ENCODE measurements around the gene SMCR8. TPM values are rescaled to one million over a fixed set of nuclear protein-coding genes. Genes with fewer than 3 reads are reported as not detected.
"Not testable (repeated sequence)": the region's sequence is repeated elsewhere in the genome, so short reads cannot be mapped to it uniquely, and the experiment has no call there.

The SMCR8 gene
- total RNA-seq, 4 donors from 2014 or later = 3.6 to 16.2 (median 10.1) TPM

DNA sequence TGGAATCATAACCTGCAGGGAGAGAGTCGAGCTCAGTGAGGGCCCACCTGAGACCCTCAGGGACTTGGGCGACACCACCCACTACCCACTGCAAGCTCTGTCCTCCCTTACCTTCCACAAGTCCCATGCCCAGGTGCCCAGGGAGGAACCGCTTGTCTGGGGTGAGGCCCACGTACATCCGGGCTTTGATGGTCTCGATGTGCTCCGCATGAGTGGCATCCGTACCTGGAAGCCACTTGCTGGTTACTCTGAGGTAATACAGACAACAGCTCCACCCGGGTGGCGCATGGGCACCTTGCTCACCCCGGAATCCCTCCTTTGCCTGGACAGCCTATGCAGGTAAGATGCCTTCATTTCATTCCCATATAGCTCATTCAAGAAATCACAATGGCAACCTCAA, 29.8 kb upstream of the SMCR8 start:
- H3K4me1 ChIP-seq = no peaks in the 10 kb centered on the region
- TF ChIP-seq, protein P1, sequence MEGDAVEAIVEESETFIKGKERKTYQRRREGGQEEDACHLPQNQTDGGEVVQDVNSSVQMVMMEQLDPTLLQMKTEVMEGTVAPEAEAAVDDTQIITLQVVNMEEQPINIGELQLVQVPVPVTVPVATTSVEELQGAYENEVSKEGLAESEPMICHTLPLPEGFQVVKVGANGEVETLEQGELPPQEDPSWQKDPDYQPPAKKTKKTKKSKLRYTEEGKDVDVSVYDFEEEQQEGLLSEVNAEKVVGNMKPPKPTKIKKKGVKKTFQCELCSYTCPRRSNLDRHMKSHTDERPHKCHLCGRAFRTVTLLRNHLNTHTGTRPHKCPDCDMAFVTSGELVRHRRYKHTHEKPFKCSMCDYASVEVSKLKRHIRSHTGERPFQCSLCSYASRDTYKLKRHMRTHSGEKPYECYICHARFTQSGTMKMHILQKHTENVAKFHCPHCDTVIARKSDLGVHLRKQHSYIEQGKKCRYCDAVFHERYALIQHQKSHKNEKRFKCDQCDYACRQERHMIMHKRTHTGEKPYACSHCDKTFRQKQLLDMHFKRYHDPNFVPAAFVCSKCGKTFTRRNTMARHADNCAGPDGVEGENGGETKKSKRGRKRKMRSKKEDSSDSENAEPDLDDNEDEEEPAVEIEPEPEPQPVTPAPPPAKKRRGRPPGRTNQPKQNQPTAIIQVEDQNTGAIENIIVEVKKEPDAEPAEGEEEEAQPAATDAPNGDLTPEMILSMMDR (IDR thresholded peaks at IDR 0.05) = no peak
- no peak for TF ChIP-seq POLR2A (IDR thresholded peaks at IDR 0.05)
- no peak for DNase-seq
- intact Hi-C loops (cut with DNase I; ENCODE audit: low total_unique reads) = no loop called here
- no peaks in the 10 kb centered on the region for H3K27me3 ChIP-seq
- no peak overlapping the region for H3K27ac ChIP-seq
- H3K36me3 ChIP-seq = no peaks in the 10 kb centered on the region
- no peak overlapping the region for H3K4me3 ChIP-seq
- no peaks in the 10 kb centered on the region for H3K9me3 ChIP-seq

DNA sequence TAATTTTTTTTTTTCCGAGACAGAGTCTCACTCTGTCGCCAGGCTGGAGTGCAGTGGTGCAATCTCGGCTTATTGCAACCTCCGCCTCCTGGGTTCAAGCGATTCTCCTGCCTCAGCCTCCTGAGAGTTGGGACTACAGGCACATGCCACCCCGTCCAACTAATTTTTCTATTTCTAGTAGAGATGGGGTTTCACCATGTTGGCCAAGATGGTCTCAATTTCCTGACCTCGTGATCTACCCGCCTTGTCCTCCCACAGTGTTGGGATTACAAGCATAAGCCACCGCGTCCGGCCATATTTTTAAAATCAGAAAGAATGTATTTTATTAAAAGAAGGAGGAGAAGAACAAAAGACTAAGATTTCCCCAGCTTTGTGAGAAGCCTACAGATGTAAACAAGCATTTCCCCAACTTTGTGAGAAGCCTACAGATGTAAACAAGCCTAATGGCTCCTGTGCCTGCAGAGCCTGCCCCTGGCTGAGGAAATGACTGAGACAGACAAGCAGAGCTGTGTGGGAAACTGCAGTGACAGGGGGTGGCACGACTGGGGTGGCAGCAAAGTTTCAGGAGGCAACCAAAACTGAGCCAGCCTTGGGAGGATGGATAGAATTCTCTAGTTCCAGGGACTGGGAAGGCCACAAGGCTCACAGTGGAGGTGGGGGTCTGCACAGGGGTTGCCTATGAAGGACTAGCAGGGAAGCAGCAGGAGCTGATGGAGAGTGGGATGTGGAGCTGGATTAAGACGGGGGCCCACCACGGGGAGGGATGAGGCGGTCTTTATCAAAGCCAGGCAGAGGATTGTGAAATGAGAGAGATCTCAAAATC, 23.2 kb upstream of the SMCR8 start:
- Histone ChIP-seq H3K4me1 (no peaks in the 10 kb centered on the region), H3K9me3 (no peaks in the 10 kb centered on the region), H3K36me3 (no peaks in the 10 kb centered on the region), H3K4me3 (no peak overlapping the region), H3K27ac (no peak overlapping the region), H3K27me3 (no peaks in the 10 kb centered on the region)
- intact Hi-C loops (cut with DNase I; ENCODE audit: low total_unique reads) = no loop called here
- no peak for TF ChIP-seq POLR2A (IDR thresholded peaks at IDR 0.05)
- TF ChIP-seq, protein P1 (IDR thresholded peaks at IDR 0.05) = no peak
- DNase-seq = no peak

DNA sequence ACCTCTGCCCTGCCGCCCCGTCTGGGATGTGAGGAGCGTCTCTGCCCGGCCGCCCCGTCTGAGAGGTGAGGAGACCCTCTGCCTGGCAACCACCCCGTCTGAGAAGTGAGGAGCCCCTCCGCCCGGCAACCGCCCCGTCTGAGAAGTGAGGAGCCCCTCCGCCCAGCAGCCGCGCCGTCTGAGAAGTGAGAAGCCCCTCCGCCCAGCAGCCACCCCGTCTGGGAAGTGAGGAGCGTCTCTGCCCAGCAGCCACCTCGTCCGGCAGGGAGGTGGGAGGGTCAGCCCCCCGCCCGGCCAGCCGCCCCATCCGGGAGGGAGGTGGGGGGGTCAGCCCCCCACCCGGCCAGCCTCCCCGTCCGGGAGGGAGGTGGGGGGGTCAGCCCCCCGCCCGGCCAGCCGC, 17.0 kb upstream of the SMCR8 start:
- H3K9me3 ChIP-seq; H3K4me3 ChIP-seq; H3K36me3 ChIP-seq; H3K4me1 ChIP-seq; H3K27ac ChIP-seq; intact Hi-C loops (cut with DNase I; ENCODE audit: low total_unique reads); H3K27me3 ChIP-seq; DNase-seq: not testable (repeated sequence)

DNA sequence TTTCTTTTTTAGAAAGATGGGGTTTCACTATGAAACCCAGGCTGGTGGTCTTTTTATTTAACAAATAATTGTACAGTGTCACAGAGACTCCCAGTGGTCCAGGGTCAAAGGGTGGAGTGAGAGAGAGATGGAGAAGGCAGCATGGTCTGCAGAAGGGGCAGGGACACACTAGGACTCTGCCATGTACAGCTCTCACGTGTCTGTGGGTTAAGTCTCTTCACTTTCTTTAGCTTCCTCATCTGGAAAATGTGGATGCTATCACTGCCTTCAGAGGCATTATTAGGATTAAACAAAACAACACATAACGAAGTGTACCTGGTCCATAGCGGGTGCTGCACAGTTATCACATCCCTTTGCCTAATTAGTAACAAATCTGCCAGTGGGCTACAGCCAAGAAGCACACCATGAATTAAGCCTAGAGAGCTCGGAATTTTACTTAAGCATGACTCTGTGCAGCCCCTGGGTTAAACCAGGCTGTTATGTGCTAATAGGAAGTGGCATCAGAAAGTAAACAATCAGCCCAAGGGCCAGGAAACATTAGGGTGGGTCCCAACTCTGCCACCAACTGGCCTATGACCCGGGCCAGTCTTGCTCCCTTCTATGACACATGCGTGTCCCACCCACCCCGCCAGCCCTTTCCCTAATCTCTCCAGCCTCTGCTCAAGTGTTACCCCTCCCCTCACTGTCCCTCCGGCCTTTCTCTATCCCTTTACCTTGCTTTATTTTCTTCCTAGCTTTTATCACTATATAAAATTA, 14.2 kb upstream of the SMCR8 start:
- Histone ChIP-seq H3K4me1 (no peaks in the 10 kb centered on the region), H3K9me3 (no peaks in the 10 kb centered on the region), H3K27me3 (no peaks in the 10 kb centered on the region), H3K4me3 (no peak overlapping the region), H3K27ac (no peak overlapping the region), H3K36me3 (no peaks in the 10 kb centered on the region)
- TF ChIP-seq POLR2A (IDR thresholded peaks at IDR 0.05) = no peak
- TF ChIP-seq, protein P1 (IDR thresholded peaks at IDR 0.05) = no peak
- DNase-seq = no peak
- intact Hi-C loops (cut with DNase I; ENCODE audit: low total_unique reads) = no loop called here

DNA sequence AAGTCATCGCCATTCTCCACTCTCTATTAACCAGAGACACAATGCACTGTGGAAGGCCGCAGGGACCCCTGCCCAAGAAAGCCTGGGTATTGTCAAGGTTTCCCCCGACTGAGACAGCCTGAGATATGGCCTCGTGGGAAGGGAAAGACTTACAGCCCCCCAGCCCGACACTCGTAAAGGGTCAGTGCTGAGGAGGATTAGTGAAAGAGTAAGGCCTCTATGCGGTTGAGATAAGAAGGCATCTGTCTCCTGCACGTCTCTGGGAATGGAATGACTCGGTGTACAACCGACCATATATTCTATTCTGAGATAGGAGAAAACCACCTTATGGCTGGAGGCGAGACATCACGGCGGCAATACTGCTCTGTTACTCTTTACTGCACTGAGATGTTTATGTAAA, 11.9 kb upstream of the SMCR8 start:
- intact Hi-C loops (cut with DNase I; ENCODE audit: low total_unique reads); H3K4me1 ChIP-seq; H3K4me3 ChIP-seq; H3K27ac ChIP-seq; DNase-seq; H3K36me3 ChIP-seq; H3K27me3 ChIP-seq; H3K9me3 ChIP-seq: not testable (repeated sequence)

DNA sequence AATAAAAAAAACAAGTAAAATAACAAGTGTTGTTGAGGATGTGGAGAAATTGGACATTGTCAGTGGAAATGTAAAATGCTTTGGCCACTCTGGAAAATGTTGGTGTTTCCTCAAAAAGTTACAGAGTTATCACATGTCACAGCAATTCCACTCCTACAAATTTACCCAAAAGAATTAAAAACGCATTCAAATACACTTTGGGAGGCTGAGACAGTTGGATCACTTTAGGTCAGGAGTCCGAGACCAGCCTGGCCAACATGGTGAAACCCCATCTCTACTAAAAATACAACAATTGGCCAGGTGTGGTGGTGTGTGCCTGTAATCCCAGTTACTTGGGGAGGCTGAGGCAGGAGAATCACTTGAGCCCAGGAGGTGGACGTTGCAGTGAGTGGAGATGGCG, 5.9 kb upstream of the SMCR8 start:
- Histone ChIP-seq H3K27me3 (no peaks in the 10 kb centered on the region), H3K27ac (no peak overlapping the region), H3K4me1 (no peaks in the 10 kb centered on the region), H3K36me3 (no peaks in the 10 kb centered on the region), H3K9me3 (no peaks in the 10 kb centered on the region), H3K4me3 (no peak overlapping the region)
- no peak for DNase-seq
- intact Hi-C loops (cut with DNase I; ENCODE audit: low total_unique reads) = no loop called here
- TF ChIP-seq, protein P1 (IDR thresholded peaks at IDR 0.05) = no peak

All from uterus (tissue), 4 donors.